ENCODE results near the gene COG7.
"Not testable (repeated sequence)": the region's sequence is repeated elsewhere in the genome, so short reads cannot be mapped to it uniquely, and the experiment has no call there.

Gene COG7

GRCh38 chr16:23408242-23408822, 44.7 kb downstream of the COG7 start:
- DNase-seq, result no peak

- no peak for DNase-seq
These were observed 45.4 kb downstream of the COG7 start for GRCh38 chr16:23407436-23408127.

- DNase-seq, result no peak
These were observed 46.3 kb downstream of the COG7 start for GRCh38 chr16:23406546-23407240.

GRCh38 chr16:23406024-23406423, 47.0 kb downstream of the COG7 start:
- no peak for DNase-seq

- no peak for DNase-seq
These were observed 49.4 kb downstream of the COG7 start for GRCh38 chr16:23403547-23403946.

GRCh38 chr16:23402100-23402499, 50.9 kb downstream of the COG7 start:
- no peak for DNase-seq

DNA sequence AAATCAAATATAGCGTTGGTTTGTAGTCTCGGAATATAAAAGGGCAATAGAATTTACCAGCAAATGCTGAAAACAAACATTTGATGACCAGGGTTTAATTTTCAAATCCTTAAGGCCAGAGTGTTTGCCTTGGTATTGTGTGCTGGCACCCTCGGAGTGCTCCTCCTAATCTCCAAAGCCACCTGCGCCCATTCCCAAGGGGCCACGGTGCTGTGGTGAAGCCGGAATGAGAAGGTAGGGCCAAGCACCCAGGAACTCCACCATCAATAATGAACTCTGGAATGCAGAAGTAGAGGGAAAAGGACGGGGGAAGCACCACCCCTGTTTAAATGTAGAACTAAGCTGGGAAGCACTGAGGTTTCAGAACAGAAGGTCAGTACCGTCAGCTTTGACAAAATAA, 51.9 kb downstream of the COG7 start:
- no peak for DNase-seq

- not testable (repeated sequence) for DNase-seq
These were observed 52.5 kb downstream of the COG7 start for GRCh38 chr16:23400447-23400846.

GRCh38 chr16:23398987-23399805, 53.8 kb downstream of the COG7 start:
- no peak for DNase-seq

DNA sequence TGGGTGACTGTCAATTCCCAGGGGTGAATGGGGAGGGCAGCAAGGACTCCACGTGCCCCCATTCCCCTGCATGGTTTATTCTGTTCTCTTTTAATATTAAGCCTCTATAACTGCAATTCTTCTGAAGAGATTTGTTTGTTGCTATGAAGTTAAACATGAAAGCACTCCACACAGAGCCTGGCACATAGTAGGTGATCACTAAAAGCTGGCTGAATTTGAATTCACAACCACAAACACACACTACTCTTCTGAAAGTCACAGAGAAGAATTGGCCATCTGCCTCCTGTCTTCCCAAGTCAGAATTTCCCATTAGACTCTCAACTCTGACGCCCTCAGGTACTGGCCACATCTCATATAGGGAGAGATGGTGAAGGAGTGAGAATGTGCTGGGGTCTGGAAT, 55.5 kb downstream of the COG7 start:
- DNase-seq, result no peak

DNA sequence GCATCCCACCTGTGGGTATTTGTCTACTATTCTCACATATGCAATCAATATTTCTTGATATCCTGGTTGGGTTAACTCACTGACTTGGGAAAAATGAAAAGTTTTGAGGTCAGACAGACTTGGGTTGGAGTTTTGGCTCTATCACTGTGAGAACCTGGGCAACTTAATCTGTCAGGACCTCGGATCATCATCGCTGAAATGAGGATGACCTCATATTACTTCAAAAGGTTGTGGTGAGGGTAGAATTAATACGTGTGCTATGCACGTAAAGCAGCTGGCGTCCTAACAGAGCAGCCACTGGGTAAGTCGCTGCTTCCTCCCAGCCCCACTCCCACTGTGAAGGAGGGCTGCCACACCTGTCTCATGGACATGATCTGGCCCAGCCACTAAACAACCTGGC, 57.3 kb downstream of the COG7 start:
- DNase-seq, result no peak

GRCh38 chr16:23394141-23394831, 58.7 kb downstream of the COG7 start:
- no peak for DNase-seq

- DNase-seq, result no peak
These were observed 60.8 kb downstream of the COG7 start for GRCh38 chr16:23392223-23392600.

DNA sequence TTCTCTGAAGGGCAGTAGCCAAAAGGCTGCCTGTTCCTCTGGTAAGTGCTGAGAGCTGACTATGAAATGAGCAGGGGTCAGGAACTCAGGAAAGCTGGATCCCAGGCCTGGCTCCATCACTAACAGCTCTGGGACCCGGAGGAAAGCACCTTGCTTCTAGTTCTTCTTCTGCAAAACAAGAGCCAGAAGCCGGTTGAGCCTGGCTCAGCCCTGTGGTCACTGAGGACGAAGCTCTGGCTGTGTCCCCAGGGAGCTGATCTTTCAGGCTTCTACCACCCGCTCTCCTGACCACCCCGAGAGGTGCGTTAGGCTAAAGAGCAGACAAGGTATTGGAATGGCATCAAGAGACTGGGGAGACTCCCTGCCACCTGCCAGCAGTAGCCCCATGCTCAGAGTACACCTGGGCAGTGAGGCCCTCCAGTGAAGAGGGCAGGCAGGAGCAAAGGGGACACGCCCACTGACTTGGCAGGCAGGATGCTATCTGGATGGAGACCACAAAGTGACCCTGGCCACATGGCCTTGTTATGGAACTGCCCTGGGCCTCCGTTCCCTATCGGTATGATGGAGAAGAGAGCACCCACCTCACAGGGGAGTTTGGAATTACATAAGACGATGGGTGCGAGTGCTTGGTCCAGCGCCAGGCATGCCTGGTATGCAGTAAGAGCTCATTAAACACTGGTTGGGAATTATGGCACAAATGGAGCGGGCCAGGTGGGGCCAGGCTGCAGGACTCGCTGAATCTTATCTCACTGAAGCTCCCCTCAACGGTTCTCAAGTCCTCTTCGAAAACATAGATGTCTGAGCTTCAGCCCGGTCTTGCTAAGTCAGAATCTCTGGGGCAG, 61.4 kb downstream of the COG7 start:
- no peak for DNase-seq

- not testable (repeated sequence) for DNase-seq
These were observed 63.1 kb downstream of the COG7 start for GRCh38 chr16:23389936-23390335.

DNA sequence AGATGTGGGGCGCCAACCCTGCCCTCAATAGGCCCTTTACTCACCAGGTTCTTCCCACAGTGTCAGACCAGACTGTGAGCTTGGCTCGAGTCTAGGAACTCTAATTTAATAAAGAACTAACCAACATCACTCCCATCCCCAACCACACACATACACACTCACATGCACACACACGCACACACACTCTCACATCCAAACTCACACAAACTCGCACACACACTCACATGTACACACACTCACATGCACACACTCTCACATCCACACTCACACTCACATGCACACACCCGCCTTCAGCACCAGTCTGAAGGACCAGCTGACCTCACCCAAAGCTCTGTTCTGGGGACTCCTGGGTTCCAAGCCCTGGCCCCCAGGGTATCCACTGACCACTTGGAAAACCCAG, 63.8 kb downstream of the COG7 start:
- DNase-seq, result no peak

GRCh38 chr16:23388786-23389185, 64.2 kb downstream of the COG7 start:
- no peak for DNase-seq

DNA sequence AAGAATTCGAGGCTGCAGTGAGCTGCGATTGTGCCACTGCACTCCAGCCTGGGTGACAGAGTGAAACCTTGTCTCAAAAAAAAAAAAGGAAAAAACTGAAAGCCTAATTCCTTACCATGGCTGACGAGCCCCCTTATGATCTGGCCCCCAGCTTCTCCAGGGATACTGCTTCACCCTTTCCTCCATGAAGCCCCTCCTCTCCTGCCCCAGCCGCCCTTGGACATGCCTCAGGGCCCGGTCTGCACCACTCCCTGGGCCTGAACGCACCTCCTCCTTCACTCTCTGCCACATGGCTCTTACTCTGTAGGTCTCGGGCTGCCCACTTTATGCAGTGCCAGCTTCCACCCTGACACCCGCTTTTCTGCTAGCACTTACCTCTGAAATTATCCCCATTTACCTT, 65.3 kb downstream of the COG7 start:
- no peak for DNase-seq

DNA sequence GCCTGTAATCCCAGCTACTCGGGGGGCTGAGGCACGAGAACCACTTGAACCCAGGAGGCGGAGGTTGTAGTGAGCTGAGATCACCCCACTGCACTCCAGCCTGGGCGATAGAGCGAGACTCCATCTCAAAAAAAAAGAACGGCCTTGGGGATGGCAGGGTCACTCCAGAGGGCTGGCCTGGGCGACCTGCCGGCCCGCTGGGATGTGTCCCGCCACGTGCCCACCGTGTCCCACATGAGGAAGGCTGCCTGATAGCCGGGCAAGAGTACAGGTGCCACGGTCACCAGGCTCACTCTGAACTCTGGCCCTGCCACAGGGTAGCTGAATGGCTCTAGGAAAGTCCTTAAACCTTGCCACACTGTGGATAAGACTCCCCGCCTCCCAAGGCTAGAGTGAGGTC, 67.5 kb downstream of the COG7 start:
- DNase-seq, result no peak

DNA sequence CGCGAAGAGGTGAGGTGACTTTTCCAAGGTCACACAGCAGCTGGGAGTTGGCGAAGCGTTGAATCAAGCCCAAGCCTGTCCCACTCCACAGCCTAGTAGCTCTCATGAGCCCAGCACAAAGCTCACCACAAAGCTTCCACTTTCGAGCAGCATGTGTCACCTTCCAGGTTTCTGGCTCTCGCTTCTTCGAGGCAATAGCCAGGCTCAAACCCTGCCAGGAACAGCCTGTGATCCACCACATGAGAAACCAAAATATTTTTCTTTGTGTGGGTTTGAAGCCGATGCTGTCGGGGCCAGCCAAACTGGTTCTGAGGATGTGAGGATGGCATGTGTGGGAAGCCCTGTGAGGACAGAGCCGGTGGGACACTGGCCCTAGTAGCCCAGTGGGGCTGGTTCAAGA, 68.1 kb downstream of the COG7 start:
- no peak for DNase-seq

DNA sequence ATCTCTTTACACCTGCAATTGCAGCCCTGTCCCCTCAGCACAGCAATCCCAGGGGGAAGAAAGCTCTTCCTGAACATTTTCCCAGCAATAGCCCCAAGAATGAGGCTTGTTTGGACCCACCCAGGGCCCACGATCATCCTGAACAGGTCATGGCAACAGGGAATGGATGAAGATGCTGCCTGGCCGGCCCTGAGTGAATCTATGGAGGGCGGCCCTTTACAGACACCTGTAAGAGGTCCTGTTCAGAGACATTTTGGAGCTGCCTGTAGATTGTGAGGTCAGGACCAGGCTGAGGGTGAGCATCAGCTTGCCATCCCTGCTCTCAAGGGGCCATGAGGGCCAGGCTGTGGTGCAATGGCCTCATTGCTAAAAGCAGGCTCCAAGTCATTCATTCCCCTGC, 69.1 kb downstream of the COG7 start:
- no peak for DNase-seq

DNA sequence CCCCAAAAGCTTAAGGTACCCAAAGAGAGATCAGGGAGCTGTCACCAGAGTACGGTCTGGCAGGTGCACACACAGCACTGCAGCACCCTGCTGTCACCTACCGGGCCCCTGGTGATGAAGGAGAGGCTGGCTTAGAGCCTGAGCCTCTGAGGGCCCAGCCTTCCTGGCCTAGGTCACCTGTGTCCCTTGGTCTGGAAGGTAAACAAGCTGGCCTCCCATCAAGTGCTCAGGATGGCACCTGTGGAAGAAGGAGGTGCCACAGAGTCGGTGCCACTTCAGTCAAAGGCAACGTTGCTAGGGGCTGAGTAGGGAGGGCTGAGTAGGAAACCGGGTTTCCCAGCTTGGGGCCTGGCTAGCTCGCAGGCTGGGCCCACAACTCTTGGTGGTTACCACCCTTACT, 70.7 kb downstream of the COG7 start:
- peak; percentile 53 for DNase-seq

All from NCI-H510A treated with DMSO at 0.1 percent for 48 hours (cell line).